Hepatocyte (in vitro differentiated cells): ENCODE measurements around the gene ZFP36L1. TPM values are rescaled to one million over a fixed set of nuclear protein-coding genes. Genes with fewer than 3 reads are reported as not detected.

ENCODE experiments used
- DNase-seq: peaks from one replicate; pipeline ENCODE4 v3.0.0-alpha.2; 2016; ENCODE audit warnings: low spot score
- H2AFZ ChIP-seq: fragments of 200-600 bp; sonication (generic); 2 replicates; pipeline ENCODE4 v1.6.0; 2016; ENCODE audit warnings: antibody characterized with exemption, mild to moderate bottlenecking
- H3K27ac ChIP-seq: fragments of 200-600 bp; sonication (generic); 2 replicates; pipeline ENCODE4 v1.5.1; 2016; ENCODE audit warnings: mild to moderate bottlenecking
- H3K27me3 ChIP-seq: fragments of 200-600 bp; sonication (generic); 2 replicates; pipeline ENCODE4 v1.6.1; 2016
- H3K36me3 ChIP-seq: fragments of 200-600 bp; sonication (generic); replicated peaks from 2 replicates; pipeline ENCODE4 v1.5.1; 2016; ENCODE audit warnings: low read depth; ENCODE audit not compliant: insufficient read depth
- H3K4me1 ChIP-seq: fragments of 200-600 bp; sonication (generic); 2 replicates; pipeline ENCODE4 v1.5.1; 2016; ENCODE audit warnings: mild to moderate bottlenecking, moderate library complexity; ENCODE audit not compliant: insufficient read depth
- H3K4me2 ChIP-seq: fragments of 200-600 bp; sonication (generic); 2 replicates; pipeline ENCODE4 v1.6.0; 2016
- H3K4me3 ChIP-seq: fragments of 200-600 bp; sonication (generic); 2 replicates; pipeline ENCODE4 v1.5.1; 2016; ENCODE audit warnings: mild to moderate bottlenecking
- H3K79me2 ChIP-seq: fragments of 200-600 bp; sonication (generic); 2 replicates; pipeline ENCODE4 v1.6.0; 2017; ENCODE audit warnings: mild to moderate bottlenecking
- H3K9me2 ChIP-seq: fragments of 200-600 bp; sonication (generic); replicated peaks from 2 replicates; pipeline ENCODE4 v1.6.0; 2017; ENCODE audit warnings: mild to moderate bottlenecking; ENCODE audit not compliant: insufficient read depth
- H3K9me3 ChIP-seq: fragments of 200-600 bp; sonication (generic); 2 replicates; pipeline ENCODE4 v1.5.1; 2016; ENCODE audit warnings: low read depth, mild to moderate bottlenecking
- H4K20me1 ChIP-seq: fragments of 200-600 bp; sonication (generic); 2 replicates; pipeline ENCODE4 v1.6.0; 2016; ENCODE audit warnings: mild to moderate bottlenecking; ENCODE audit not compliant: insufficient read depth, poor library complexity, severe bottlenecking
- CTCF ChIP-seq: fragments of 200-600 bp; sonication (generic); IDR thresholded peaks from 2 replicates; pipeline ENCODE4 v1.5.1; 2016; ENCODE audit warnings: antibody characterized with exemption, mild to moderate bottlenecking; ENCODE audit not compliant: poor library complexity
- EZH2 ChIP-seq: fragments of 200-600 bp; sonication (generic); IDR thresholded peaks from 2 replicates; pipeline ENCODE4 v1.6.1; 2016; ENCODE audit warnings: antibody characterized with exemption, mild to moderate bottlenecking, borderline replicate concordance
- EZH2phosphoT487 ChIP-seq: fragments of 200-600 bp; sonication (generic); IDR thresholded peaks from one replicate; pipeline ENCODE4 v1.6.1; 2018; ENCODE audit warnings: antibody characterized with exemption, mild to moderate bottlenecking, low read depth, moderate library complexity; ENCODE audit not compliant: unreplicated experiment, severe bottlenecking
- WGBS: methylation state at CpG from one replicate; pipeline ENCODE4 v1.1.6; 2016; ENCODE audit warnings: low lambda C conversion rate; ENCODE audit errors: missing lambda C conversion rate; 5-methylcytosine and 5-hydroxymethylcytosine counted together
- polyA plus RNA-seq: library from polyadenylated mRNA; unstranded; fragments of >200 nt; fragmentation: Nextera tagmentation; extraction: Ambion mirVana; gene quantifications from 2 replicates; pipeline ENCODE4 v1.2.1, GENCODE V29; 2016
- total RNA-seq: library from RNA; depleted of rRNA; stranded (reverse); fragments of >200 nt; gene quantifications from 2 replicates; pipeline ENCODE4 v1.2.3, GENCODE V29; 2014

ZFP36L1 gene
- total and polyA plus RNA-seq, 2 experiments from 2014 or later = 101 to 404 TPM

GRCh38 chr14:68801631-68802030 lies 8.8 kb upstream of the ZFP36L1 start:
- no peaks in the 10 kb centered on the region for H3K36me3 ChIP-seq
- no peak overlapping the region for H3K4me3 ChIP-seq
- H3K27me3 ChIP-seq = no peaks in the 10 kb centered on the region
- H3K79me2 ChIP-seq = peaks cover 16% of the 10 kb centered on the region
- no peak overlapping the region for H3K4me2 ChIP-seq
- H3K9me3 ChIP-seq = no peaks in the 10 kb centered on the region
- H3K27ac ChIP-seq = no peak overlapping the region
- TF ChIP-seq EZH2 (no peak), EZH2phosphoT487 (no peak), CTCF (no peak)
- H4K20me1 ChIP-seq = no peaks in the 10 kb centered on the region
- H3K9me2 ChIP-seq = no peaks in the 10 kb centered on the region
- peaks cover 11% of the 10 kb centered on the region for H3K4me1 ChIP-seq
- DNase-seq = no peak
- H2AFZ ChIP-seq = no peak overlapping the region

- Histone ChIP-seq H3K36me3 (no peaks in the 10 kb centered on the region), H3K79me2 (peaks cover 22% of the 10 kb centered on the region), H3K9me3 (no peaks in the 10 kb centered on the region), H4K20me1 (no peaks in the 10 kb centered on the region), H3K27ac (no peak overlapping the region), H3K4me1 (peaks cover 13% of the 10 kb centered on the region), H3K9me2 (no peaks in the 10 kb centered on the region), H2AFZ (no peak overlapping the region), H3K4me2 (no peak overlapping the region), H3K27me3 (no peaks in the 10 kb centered on the region), H3K4me3 (no peak overlapping the region)
- TF ChIP-seq EZH2phosphoT487 = no peak
- no peak for TF ChIP-seq CTCF
- TF ChIP-seq EZH2 = no peak
- no peak for DNase-seq
These were observed 8.1 kb upstream of the ZFP36L1 start for GRCh38 chr14:68800953-68801352.

- H3K27me3 ChIP-seq = no peaks in the 10 kb centered on the region
- no peak overlapping the region for H3K4me2 ChIP-seq
- H3K9me3 ChIP-seq = no peaks in the 10 kb centered on the region
- WGBS = 89% methylated on average over 2 of the region's 2 CpGs
- no peak for DNase-seq
- peaks cover 13% of the 10 kb centered on the region for H3K4me1 ChIP-seq
- H3K79me2 ChIP-seq = peaks cover 22% of the 10 kb centered on the region
- no peaks in the 10 kb centered on the region for H4K20me1 ChIP-seq
- no peak overlapping the region for H2AFZ ChIP-seq
- H3K9me2 ChIP-seq = no peaks in the 10 kb centered on the region
- no peak overlapping the region for H3K27ac ChIP-seq
- H3K4me3 ChIP-seq = no peak overlapping the region
- TF ChIP-seq EZH2phosphoT487 = no peak
- TF ChIP-seq CTCF = no peak
- no peak for TF ChIP-seq EZH2
- no peaks in the 10 kb centered on the region for H3K36me3 ChIP-seq
These were observed 7.5 kb upstream of the ZFP36L1 start for GRCh38 chr14:68800390-68800789.

- Histone ChIP-seq H3K4me3 (no peak overlapping the region), H3K9me3 (no peaks in the 10 kb centered on the region), H4K20me1 (no peaks in the 10 kb centered on the region), H3K79me2 (peaks cover 31% of the 10 kb centered on the region), H3K27ac (no peak overlapping the region), H3K4me2 (no peak overlapping the region), H3K4me1 (peaks cover 13% of the 10 kb centered on the region), H3K36me3 (no peaks in the 10 kb centered on the region), H2AFZ (no peak overlapping the region), H3K9me2 (no peaks in the 10 kb centered on the region), H3K27me3 (no peaks in the 10 kb centered on the region)
- TF ChIP-seq CTCF (no peak), EZH2phosphoT487 (no peak), EZH2 (no peak)
- DNase-seq = no peak
These were observed 5.8 kb upstream of the ZFP36L1 start for GRCh38 chr14:68798621-68799020.
